ENCODE measurements around the gene HSPBP1.

Gene HSPBP1

GRCh38 chr19:55309448-55309847 lies 29.5 kb upstream of the HSPBP1 start:
- in situ Hi-C loops (cut with HindIII; ENCODE audit: low pct_ligation_motif_present, low sequenced_read_pairs): no loop called here
- peaks cover 14% of the 10 kb centered on the region for H3K36me3 ChIP-seq (replicated peaks)
- no peak for TF ChIP-seq CTCF (IDR thresholded peaks at IDR 0.05; ENCODE audit: low read depth, low read length, missing control alignments)

GRCh38 chr19:55308281-55308680 lies 28.4 kb upstream of the HSPBP1 start:
- TF ChIP-seq CTCF (IDR thresholded peaks at IDR 0.05; ENCODE audit: low read depth, low read length, missing control alignments): no peak
- in situ Hi-C loops (cut with HindIII; ENCODE audit: low pct_ligation_motif_present, low sequenced_read_pairs): no loop called here
- H3K27me3 ChIP-seq (replicated peaks): no peaks in the 10 kb centered on the region
- no peak overlapping the region for H3K4me3 ChIP-seq (ENCODE audit: low read depth, low read length)
- no peak for DNase-seq
- no peak overlapping the region for H3K27ac ChIP-seq
- peaks cover 14% of the 10 kb centered on the region for H3K36me3 ChIP-seq (replicated peaks)

More at GRCh38 chr19:55309448-55309847, 29.5 kb upstream of the HSPBP1 start:
- Histone ChIP-seq H3K4me3 (ENCODE audit: low read depth, low read length) (no peak overlapping the region), H3K27me3 (replicated peaks) (no peaks in the 10 kb centered on the region), H3K27ac (no peak overlapping the region)
- no peak for DNase-seq

GRCh38 chr19:55306712-55307111 lies 26.8 kb upstream of the HSPBP1 start:
- H3K27me3 ChIP-seq (replicated peaks): no peaks in the 10 kb centered on the region
- DNase-seq: no peak
- in situ Hi-C loops (cut with HindIII; ENCODE audit: low pct_ligation_motif_present, low sequenced_read_pairs): no loop called here
- no peak overlapping the region for H3K27ac ChIP-seq
- no peak overlapping the region for H3K4me3 ChIP-seq (ENCODE audit: low read depth, low read length)
- no peak for TF ChIP-seq CTCF (IDR thresholded peaks at IDR 0.05; ENCODE audit: low read depth, low read length, missing control alignments)
- peaks cover 14% of the 10 kb centered on the region for H3K36me3 ChIP-seq (replicated peaks)

- Histone ChIP-seq H3K4me3 (ENCODE audit: low read depth, low read length) (no peak overlapping the region), H3K27me3 (replicated peaks) (no peaks in the 10 kb centered on the region), H3K27ac (no peak overlapping the region), H3K36me3 (replicated peaks) (peaks cover 14% of the 10 kb centered on the region)
- no peak for DNase-seq
- in situ Hi-C loops (cut with HindIII; ENCODE audit: low pct_ligation_motif_present, low sequenced_read_pairs): no loop called here
- no peak for TF ChIP-seq CTCF (IDR thresholded peaks at IDR 0.05; ENCODE audit: low read depth, low read length, missing control alignments)
These were observed 26.2 kb upstream of the HSPBP1 start for GRCh38 chr19:55305983-55306562.

GRCh38 chr19:55305491-55305890 lies 25.6 kb upstream of the HSPBP1 start:
- Histone ChIP-seq H3K36me3 (replicated peaks) (peaks cover 14% of the 10 kb centered on the region), H3K27ac (no peak overlapping the region), H3K27me3 (replicated peaks) (no peaks in the 10 kb centered on the region), H3K4me3 (ENCODE audit: low read depth, low read length) (no peak overlapping the region)
- TF ChIP-seq CTCF (IDR thresholded peaks at IDR 0.05; ENCODE audit: low read depth, low read length, missing control alignments): no peak
- no peak for DNase-seq
- in situ Hi-C loops (cut with HindIII; ENCODE audit: low pct_ligation_motif_present, low sequenced_read_pairs): no loop called here

- Histone ChIP-seq H3K4me3 (ENCODE audit: low read depth, low read length) (no peak overlapping the region), H3K27ac (no peak overlapping the region), H3K36me3 (replicated peaks) (peaks cover 14% of the 10 kb centered on the region), H3K27me3 (replicated peaks) (no peaks in the 10 kb centered on the region)
- no peak for TF ChIP-seq CTCF (IDR thresholded peaks at IDR 0.05; ENCODE audit: low read depth, low read length, missing control alignments)
- in situ Hi-C loops (cut with HindIII; ENCODE audit: low pct_ligation_motif_present, low sequenced_read_pairs): no loop called here
- DNase-seq: no peak
These were observed 25.1 kb upstream of the HSPBP1 start for GRCh38 chr19:55304980-55305379.
